GM23248 (cell line): ENCODE measurements around the gene SULT4A1.

Source experiments
- EZH2 ChIP-seq: fragments of 200-600 bp; sonication (generic); IDR thresholded peaks from 2 replicates; pipeline ENCODE4 v1.6.1; 2018; ENCODE audit warnings: antibody characterized with exemption, mild to moderate bottlenecking; ENCODE audit not compliant: insufficient read depth, poor library complexity, severe bottlenecking
- EZH2phosphoT487 ChIP-seq: fragments of 200-600 bp; sonication (generic); IDR thresholded peaks from 2 replicates; pipeline ENCODE4 v1.6.1; 2018; ENCODE audit warnings: antibody characterized with exemption, moderate library complexity, mild to moderate bottlenecking, low read depth; ENCODE audit not compliant: insufficient read depth

- TF ChIP-seq EZH2 (no peak), EZH2phosphoT487 (no peak)
These were observed 30.5 kb downstream of the SULT4A1 start for GRCh38 chr22:43831561-43832392.
